Upper lobe of right lung (tissue), 1 donor: ENCODE data around the gene CAB39L. TPM values are rescaled to one million over a fixed set of nuclear protein-coding genes. Genes with fewer than 3 reads are reported as not detected.

ENCODE experiments used
- ATAC-seq: fragments of 200-7000 bp; cut with Tn5 transposase; one replicate; pipeline ENCODE4 v1.9.1; 2020; ENCODE audit warnings: mild to moderate bottlenecking, moderate library complexity
- DNase-seq: peaks from one replicate; pipeline ENCODE4 v3.0.0-alpha.2; 2020
- H3K27ac ChIP-seq: fragments of 200-600 bp; one replicate; pipeline ENCODE4 v1.8.0; 2022
- H3K27me3 ChIP-seq: fragments of 200-600 bp; one replicate; pipeline ENCODE4 v1.8.0; 2022; ENCODE audit warnings: mild to moderate bottlenecking
- H3K36me3 ChIP-seq: fragments of 200-600 bp; one replicate; pipeline ENCODE4 v1.8.0; 2022
- H3K4me1 ChIP-seq: fragments of 200-600 bp; one replicate; pipeline ENCODE4 v1.8.0; 2022
- H3K4me3 ChIP-seq: fragments of 200-600 bp; one replicate; pipeline ENCODE4 v1.8.0; 2022; ENCODE audit warnings: mild to moderate bottlenecking
- H3K9me3 ChIP-seq: fragments of 200-600 bp; one replicate; pipeline ENCODE4 v1.8.0; 2022
- intact Hi-C: fragments of 100-400 bp; cut with DNase I; formaldehyde crosslinking; loops from one replicate; pipeline ENCODE4 v1.11.0; 2022
- total RNA-seq: library from RNA; stranded (reverse); fragmentation: NEBNext Ultra II Directional; extraction: Animal tissue kit (Norgen Biotek cat#: 25700); gene quantifications from one replicate; pipeline ENCODE4 v1.2.1, GENCODE V29; 2021
- TF ChIP-seq, protein P1 (sequence below): fragments of 200-600 bp; IDR thresholded peaks from one replicate; pipeline ENCODE4 v1.8.0; 2022; ENCODE audit warnings: antibody characterized with exemption
- donor health status: DM: no; HTN: yes; CAD: no; lungs with severe emphysema.

CAB39L gene
- total RNA-seq, 1 donor from 2014 or later, result 18.0 TPM

DNA sequence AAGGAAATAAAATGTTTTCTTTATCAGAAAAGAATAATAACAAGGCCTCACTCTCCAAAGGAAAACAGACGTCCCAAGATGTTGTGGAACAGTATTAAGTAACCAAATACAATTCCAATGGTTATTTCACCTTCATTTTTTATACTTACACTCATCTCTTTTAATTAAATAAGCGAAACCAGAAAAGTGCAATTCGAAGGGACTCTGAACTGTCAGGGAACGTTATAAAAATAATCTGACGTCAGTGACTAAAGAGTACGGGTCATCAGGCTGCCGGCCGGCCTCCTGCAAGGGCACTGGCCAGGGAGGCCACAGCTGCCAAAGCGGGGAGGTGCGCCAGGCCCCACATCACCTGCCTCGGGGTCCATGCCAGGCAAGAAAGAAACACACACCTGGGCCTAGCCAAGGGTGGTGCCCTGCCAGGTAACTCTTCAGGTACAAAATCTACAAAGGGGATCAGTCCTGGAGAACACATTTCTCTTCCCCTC lies 134.9 kb downstream of the CAB39L start:
- Histone ChIP-seq H3K4me1 (peaks cover 35% of the 10 kb centered on the region), H3K4me3 (no peak overlapping the region), H3K36me3 (no peaks in the 10 kb centered on the region), H3K27me3 (no peaks in the 10 kb centered on the region), H3K9me3 (no peaks in the 10 kb centered on the region), H3K27ac (peak overlapping the region; percentile 82)
- intact Hi-C loops, result loop anchor here (10.0 kb wide), 2 partner anchors 136 to 296 kb away; partner anchors contain the start of genes CAB39L and SETDB2
- TF ChIP-seq, protein P1, sequence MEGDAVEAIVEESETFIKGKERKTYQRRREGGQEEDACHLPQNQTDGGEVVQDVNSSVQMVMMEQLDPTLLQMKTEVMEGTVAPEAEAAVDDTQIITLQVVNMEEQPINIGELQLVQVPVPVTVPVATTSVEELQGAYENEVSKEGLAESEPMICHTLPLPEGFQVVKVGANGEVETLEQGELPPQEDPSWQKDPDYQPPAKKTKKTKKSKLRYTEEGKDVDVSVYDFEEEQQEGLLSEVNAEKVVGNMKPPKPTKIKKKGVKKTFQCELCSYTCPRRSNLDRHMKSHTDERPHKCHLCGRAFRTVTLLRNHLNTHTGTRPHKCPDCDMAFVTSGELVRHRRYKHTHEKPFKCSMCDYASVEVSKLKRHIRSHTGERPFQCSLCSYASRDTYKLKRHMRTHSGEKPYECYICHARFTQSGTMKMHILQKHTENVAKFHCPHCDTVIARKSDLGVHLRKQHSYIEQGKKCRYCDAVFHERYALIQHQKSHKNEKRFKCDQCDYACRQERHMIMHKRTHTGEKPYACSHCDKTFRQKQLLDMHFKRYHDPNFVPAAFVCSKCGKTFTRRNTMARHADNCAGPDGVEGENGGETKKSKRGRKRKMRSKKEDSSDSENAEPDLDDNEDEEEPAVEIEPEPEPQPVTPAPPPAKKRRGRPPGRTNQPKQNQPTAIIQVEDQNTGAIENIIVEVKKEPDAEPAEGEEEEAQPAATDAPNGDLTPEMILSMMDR, result no peak
- ATAC-seq (no peak), DNase-seq (no peak)

DNA sequence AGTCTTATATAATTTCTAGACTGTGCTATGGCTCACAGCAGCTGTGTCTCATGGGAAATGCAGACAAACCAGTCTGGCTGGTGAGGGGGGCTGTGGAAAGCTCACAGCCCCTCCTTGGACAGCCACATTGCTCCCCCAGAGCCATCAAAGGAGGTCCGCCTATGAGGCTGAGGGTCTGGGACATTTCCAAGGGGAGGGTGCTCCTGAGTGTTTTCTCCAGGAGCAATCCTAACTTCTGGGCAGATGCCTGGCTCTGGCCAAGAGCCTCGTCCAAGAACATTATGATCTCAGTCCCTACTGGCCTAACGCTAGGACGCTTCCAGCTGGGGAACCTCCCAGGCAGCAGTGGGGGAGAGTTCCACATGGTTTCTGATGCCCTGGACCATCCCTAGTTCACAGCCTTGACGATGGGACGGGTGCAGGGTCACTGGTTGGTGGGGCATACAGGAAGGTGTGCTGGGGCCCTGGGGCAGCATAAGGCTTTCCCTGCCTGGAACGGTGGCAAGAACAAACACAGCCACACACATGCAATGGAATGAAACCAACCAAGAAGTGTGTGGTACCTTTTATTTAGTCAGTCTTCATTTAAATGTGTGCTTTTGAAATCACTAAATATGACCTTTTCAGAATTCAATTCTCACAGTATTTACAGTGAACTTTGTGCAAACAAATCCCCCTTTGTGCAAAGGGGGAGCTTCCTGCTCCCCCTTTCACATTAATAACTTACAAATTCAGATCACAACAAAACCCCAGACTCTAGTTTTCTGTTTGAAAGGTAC lies 135.6 kb downstream of the CAB39L start:
- ATAC-seq (peak; percentile 82), DNase-seq (peak; percentile 78)
- Histone ChIP-seq H3K27me3 (no peaks in the 10 kb centered on the region), H3K4me3 (no peak overlapping the region), H3K9me3 (no peaks in the 10 kb centered on the region), H3K4me1 (peaks cover 34% of the 10 kb centered on the region), H3K27ac (peak overlapping the region; percentile 82), H3K36me3 (no peaks in the 10 kb centered on the region)
- TF ChIP-seq, protein P1, result no peak
- intact Hi-C loops, result loop anchor here (10.0 kb wide), 2 partner anchors 137 to 297 kb away; partner anchors contain the start of genes CAB39L and SETDB2

DNA sequence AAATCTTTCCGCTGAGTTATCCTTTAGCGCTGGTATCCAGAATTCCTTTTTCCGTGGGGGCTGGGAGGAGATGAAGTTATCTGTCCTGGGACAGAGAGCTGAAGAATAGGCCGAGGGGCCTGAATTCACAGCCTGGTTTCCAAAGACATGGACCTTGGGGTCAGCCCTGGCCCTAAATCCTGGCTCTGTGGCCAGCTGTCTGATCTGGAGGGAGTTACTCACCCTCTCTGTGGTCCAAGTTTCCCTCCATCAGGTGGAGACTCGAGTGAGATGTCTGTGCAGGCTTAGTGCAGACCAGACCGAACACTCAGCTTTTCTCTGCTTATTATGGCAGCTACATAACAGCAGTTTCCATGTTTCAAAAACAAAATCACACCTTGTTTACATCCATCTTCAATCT lies 136.5 kb downstream of the CAB39L start:
- Histone ChIP-seq H3K27me3 (no peaks in the 10 kb centered on the region), H3K4me1 (peaks cover 34% of the 10 kb centered on the region), H3K36me3 (no peaks in the 10 kb centered on the region), H3K4me3 (no peak overlapping the region), H3K9me3 (no peaks in the 10 kb centered on the region), H3K27ac (peak overlapping the region; percentile 82)
- intact Hi-C loops, result loop anchor here (10.0 kb wide), 2 partner anchors 137 to 297 kb away; partner anchors contain the start of genes CAB39L and SETDB2
- ATAC-seq (no peak), DNase-seq (no peak)
- TF ChIP-seq, protein P1, result no peak

DNA sequence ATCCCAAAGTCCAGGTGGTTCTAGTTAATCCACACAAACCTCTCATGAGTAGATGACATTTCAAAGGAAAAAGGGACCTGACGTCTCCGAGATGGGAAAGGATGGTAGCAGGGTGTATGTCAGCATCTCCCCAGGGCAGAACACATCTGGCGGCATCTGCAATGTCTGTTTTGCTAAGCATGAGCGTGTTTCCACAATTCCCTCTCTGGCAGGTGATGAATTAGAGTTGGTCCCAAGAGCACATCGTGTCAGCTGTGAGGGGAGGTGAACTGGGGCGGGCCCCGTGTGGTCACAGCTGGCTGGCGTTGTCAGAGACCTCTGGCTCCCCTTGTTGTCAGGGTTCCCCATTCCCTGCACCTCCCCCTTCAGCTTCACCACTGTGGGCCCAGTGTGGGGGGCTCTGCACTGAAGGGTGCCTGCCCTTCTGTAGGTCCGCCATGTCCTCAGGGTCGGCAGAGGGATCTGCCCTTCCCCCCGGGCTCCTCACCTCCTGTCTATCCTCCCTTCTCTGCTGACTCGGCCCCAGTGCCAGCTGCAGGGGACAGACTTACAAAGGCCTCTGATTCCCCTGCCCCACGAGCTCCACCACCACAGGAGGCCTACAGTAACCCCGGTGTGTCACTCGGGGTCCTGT lies 138.0 kb downstream of the CAB39L start:
- no peaks in the 10 kb centered on the region for H3K27me3 ChIP-seq
- no peak for DNase-seq
- no peak overlapping the region for H3K4me3 ChIP-seq
- no peaks in the 10 kb centered on the region for H3K9me3 ChIP-seq
- peak overlapping the region; percentile 11 for H3K27ac ChIP-seq
- H3K4me1 ChIP-seq, result peaks cover 42% of the 10 kb centered on the region
- H3K36me3 ChIP-seq, result no peaks in the 10 kb centered on the region
- ATAC-seq, result no peak
- TF ChIP-seq, protein P1, result no peak
- intact Hi-C loops, result loop anchor here (10.0 kb wide), 2 partner anchors 139 to 299 kb away; partner anchors contain the start of genes CAB39L and SETDB2

DNA sequence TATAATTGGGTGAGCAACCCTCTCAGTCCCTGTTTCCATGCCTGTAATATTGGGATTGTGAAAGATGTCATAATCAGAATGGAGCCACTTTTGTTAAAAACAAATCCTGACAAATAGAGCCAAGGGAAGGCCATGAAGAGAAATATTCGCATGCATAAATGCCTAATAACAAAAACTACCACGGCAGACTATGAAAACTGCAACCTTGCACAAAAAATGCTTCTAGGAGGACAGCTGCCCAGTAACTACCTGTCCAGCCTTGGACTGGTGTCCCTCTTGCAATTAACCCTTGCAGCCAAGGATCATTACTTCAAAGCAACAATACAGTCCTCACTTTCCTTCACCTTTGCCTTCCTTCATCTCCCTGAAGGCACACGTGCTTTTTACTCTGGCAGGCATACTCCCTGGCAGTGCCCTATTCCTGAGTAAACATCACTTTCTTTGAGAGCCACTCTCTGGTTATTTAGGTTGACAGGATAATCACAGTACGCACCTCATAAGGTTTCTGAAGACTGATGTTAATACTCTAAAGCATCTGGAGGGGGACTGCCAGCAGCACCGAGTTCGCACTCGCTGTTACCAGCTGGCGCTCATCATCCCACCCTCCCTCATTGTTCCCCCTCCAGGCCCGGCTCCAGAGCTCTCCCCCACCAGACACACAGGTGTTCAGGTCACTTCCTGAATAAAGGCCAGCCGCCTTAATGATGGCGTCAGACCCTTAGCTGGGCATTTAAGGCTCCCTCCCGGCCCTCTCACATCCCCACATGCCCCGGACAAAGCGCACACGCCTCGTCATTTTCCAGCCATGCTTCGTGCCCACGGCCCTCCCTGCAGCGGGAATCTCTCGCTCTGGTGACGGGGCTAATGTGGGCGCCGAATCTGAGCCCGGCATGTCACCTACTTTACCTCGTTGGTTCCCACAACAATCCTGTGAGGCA lies 138.8 kb downstream of the CAB39L start:
- no peaks in the 10 kb centered on the region for H3K27me3 ChIP-seq
- H3K9me3 ChIP-seq, result no peaks in the 10 kb centered on the region
- DNase-seq (no peak), ATAC-seq (no peak)
- H3K27ac ChIP-seq, result peak overlapping the region; percentile 17
- no peaks in the 10 kb centered on the region for H3K36me3 ChIP-seq
- H3K4me1 ChIP-seq, result peaks cover 42% of the 10 kb centered on the region
- no peak overlapping the region for H3K4me3 ChIP-seq
- intact Hi-C loops, result loop anchor here (10.0 kb wide), 2 partner anchors 140 to 300 kb away; partner anchors contain the start of genes CAB39L and SETDB2
- TF ChIP-seq, protein P1, result no peak
